SKM-1 (cell line): ENCODE data around the gene RPTOR.
A peak's percentile ranks its signal among the peaks of the same experiment; 100 is the strongest.
"Not testable (repeated sequence)": the region's sequence is repeated elsewhere in the genome, so short reads cannot be mapped to it uniquely, and the experiment has no call there.

ENCODE experiments used
- DNase-seq: peaks from one replicate; lab custom pipeline; 2025; ENCODE audit not compliant: unreplicated experiment; lab: John Stamatoyannopoulos, UW

Gene RPTOR

DNA sequence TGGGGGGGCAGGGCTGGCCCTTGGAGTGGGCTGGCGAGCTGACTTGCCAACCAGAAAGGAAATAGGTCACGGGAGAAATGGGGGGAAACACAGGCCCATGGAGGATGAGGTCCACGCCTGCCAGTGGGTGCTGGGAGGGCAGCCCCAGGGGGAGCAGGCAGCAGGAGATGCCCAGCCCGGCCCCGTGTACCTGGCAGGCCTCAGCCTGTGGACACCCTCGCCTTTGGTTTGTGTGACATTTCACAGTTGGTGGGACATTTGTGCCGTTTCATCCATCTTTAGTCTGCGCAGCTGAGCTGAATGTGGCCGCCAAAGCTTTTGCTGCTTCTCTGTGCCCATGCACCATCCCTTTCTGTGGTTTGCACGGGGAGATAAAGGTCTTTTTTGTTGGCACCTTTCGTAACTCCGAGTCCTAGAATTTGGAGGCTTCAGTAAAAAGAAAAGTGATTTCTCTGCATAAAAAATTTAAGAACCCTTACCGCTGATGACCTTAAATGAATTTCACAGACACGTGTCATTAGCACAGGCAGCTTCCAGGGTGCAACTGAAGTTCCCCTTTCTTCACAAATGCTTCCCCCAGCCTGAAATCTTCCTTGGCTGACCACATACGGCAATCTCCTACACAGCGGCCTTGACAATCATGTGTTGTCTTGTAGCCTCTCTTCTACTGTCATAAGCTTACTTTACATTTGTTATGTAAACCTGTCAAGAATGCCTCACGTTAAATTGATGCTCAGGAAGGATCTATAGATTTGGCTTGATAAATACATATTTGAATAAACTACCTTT is 193.6 kb downstream of the RPTOR start:
- peak; percentile 88 for DNase-seq

DNA sequence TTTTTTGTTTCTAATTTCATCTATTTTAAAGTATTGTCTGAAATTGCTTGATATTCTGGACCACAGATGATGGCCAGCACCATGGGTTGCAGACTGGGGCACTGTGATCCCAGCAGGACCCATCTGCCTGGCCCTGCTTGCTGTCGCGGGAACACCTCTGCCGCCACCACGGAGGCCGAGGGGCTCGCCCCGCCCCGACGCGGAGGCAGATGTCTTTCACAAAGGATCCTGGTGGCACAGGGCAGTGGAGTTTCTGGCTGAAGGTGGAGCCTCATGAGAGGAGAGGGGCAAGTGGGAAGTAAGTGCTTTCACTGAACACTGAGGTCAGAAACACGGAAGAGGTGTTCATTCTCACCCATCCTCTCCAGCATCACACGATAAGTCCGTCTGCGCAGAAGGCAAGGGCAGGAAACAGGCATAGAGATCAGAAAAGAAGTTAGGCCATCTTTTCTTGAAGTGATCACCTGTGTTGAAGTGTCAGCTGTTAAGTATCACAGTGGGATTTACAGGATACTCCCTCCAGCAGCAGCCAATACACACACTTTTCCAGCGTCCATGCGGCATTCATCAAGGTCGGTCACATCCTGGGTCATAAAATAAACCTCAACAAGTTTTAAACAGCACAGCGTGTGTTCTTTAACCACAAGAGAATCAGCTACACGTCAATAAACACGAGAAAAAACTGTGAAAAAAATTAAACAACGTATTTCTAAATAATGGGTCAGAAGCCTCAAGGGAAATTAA is 194.5 kb downstream of the RPTOR start:
- no peak for DNase-seq

DNA sequence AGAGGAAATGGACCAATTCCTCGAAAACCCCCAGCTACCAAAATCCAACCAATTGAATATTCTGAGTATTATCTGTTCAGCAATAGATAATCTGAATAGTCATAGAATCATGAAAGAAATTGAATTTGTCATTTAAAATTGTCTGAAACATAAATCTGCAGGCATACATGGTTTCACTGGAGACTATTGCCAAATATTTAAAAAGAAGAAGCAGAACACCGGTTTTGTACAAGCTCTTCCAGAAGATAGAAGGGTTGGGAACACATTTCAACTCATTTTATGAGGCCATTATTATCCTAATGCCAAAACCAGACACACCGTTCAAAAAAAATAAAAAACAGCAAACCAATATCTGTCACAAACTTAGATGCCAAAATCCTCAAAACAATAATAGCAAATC is 195.5 kb downstream of the RPTOR start:
- no peak for DNase-seq

DNA sequence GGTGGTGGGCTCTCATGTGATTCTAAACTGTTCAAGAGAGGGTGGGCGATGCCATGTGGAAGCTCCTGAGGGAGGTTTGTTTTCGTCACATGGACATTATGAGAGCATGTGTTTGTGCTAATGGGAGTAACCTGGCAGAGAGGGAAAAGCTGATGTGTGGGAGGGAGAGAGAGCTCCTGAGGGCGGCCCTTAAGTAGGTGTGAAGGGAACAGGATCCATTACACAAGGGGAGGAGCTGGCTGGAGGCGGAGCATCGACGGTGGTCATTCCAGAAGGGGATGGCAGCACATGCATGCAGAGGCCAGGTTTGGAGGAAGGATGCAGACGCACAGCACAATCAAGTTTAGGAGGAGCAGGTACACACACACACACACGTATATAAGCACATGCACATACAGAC is 197.5 kb downstream of the RPTOR start:
- DNase-seq: no peak

DNA sequence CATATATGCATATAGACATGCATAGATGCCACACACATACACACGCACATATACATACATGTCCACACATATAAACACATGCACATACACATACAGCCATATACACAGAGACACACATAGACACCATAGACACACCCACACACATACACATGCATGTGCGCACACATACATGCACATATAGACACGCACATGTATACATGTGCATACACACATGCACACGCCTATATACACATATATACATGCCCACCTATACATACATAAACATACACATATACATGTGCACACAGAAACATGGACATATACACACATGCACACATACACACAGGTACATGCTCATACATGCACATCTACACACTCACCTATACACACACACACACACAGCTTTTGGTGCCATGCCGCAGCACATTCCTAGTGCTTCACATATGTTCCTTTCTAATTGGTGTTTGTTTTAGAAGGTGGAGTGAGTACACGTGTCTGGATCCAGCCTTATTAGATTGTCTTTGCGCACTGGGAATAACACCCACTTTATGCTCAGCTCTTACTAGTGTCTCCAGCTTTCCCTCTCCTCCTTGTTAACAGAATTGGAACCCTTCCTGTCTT is 198.0 kb downstream of the RPTOR start:
- DNase-seq: no peak

DNA sequence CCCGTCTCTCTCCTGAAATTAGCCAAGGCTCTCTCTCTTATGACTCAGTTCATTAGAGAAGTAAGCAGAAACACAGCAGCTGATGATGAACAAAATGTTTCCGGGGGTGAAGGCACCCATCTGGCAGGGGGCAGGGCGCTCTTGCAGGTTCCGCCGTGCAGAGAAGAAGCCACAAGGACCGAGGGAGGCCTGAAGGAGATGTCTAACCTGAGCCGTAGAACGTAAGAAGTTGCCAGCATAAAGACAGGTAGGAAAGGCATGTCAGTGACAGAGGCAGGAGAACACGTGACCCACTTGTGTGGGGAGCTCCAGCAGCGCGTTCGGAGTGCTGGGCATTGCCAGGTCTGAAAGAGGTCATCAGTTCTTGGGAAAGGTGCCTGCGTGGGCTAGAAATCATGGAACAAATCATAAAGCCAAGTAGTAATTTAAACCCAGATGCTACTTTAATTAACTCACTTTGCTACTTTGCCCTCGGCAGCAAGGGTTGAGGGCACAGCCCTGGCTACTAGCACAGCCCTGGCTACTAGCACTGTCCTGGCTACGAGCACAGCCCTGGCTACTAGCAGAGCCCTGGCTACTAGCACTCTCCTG is 198.6 kb downstream of the RPTOR start:
- no peak for DNase-seq

DNA sequence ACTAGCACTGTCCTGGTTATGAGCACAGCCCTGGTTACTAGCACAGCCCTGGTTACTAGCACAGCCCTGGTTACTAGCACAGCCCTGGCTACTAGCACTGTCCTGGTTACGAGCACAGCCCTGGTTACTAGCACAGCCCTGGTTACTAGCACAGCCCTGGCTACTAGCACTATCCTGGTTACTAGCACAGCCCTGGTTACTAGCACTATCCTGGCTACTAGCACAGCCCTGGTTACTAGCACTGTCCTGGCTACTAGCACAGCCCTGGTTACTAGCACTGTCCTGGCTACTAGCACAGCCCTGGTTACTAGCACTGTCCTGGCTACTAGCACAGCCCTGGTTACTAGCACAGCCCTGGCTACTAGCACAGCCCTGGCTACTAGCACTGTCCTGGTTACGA is 199.3 kb downstream of the RPTOR start:
- not testable (repeated sequence) for DNase-seq

DNA sequence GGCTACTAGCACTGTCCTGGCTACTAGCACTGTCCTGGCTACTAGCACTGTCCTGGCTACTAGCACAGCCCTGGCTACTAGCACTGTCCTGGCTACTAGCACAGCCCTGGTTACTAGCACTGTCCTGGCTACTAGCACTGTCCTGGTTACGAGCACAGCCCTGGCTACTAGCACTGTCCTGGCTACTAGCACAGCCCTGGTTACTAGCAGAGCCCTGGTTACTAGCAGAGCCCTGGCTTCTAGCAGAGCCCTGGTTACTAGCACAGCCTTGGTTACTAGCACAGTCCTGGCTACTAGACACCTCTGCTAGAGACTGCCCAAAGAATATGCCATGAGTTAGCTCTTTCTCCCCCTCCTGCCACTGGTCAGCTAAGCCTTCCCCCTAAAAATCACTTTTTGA is 200.1 kb downstream of the RPTOR start:
- DNase-seq: not testable (repeated sequence)

DNA sequence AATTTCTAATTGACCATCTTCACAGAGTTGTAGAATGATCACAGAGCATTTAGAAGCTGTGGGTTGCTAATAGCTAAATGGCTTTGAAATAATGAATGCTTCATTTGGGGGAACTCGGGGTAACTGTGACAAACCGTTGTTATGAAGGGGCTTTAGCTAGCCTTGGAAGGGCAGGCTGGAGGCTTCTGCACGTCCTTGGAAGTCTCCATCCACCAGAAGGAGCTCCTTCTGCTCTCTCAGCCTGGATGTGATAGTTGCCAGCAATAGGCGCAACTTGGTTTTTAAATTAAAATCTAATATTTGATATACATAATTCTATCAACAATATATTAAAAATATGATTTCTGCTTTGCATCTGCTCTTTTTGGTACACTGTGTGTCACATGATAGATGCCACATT is 200.5 kb downstream of the RPTOR start:
- DNase-seq: no peak

DNA sequence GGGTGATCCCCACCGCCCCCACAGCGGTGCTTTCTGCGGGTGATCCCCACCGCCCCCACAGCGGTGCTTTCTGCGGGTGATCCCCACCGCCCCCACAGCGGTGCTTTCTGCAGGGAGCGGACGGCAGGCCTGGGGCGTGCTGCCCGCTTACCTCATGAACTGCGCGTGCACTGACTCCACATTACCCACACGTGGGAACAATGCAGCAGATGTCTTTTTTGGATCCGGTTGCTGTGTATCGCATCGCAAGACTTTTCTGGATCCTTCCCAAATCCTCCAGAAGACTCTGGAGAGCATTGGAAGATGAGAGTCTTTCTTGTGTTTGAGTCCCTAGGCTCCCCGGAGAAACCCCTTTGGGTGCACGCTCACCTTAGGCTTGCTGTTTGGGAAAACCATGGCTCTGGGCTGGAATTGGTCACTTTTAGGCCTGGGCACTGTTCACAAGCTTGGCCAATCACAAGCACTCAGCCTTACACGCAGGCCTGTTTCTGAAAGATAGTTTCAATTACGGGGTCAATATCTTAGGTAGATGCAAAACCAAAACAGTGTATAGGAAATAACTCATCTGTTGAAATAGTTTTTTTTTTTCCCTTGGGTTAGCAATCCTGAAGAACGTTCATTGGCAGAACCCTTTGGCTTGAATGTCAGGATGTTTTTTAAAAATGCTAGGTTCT is 201.8 kb downstream of the RPTOR start:
- DNase-seq: no peak

DNA sequence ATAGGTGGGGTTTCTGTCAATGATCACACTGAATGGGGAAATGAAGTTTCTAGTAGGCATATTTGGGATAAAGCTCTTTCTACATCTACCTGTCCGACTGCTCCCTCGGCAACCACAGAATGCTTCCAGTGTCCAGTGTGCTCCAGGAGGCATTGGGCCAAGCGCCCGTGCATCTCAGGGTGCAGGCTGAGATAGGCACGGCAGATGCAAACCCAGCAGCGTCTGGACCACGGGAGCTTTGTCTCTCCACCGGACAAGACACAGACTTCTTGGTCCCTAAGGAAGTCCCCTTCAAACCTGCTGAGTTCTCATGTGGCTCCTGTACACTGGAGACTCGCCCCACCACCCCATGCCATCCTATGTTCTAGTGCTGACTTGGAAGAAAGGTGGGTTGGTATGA is 202.8 kb downstream of the RPTOR start:
- no peak for DNase-seq

DNA sequence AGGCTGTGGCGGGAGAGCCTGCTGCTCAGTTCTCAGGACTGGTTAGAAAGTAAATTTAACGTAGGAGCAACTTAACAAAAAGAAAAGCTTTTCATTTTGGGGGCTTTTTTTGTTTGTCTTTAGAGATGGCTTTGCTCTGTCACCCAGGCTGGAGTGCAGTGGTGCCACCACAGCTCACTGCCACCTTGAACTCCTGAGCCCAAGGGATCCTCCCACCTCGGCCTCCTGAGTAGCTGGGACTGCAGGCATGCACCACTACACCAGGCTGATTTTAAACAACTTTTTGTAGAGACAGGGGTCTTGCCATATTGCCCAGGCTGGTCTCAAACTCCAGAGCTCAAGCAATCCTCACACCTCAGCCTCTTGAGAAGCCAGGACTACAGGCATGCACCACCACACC is 205.0 kb downstream of the RPTOR start:
- DNase-seq: no peak

DNA sequence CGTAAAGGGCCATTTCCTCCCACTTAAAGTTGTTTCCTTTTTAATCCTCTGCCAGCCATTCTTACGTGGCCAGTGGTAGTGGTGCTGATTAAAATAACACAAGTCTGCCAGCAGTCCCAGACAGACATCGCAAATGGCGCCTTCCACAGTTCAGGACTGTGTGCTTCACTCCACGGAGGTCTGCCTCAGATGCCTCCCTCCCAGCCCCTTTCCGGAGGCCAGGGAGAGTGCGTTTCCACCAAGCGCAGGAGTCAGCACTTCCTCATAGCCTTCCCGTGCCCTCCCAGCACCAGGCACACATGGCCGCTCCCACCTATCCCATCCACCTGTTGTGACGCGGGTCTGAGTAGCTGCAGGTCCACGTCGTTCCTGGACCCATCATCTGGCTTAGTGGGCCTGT is 205.6 kb downstream of the RPTOR start:
- DNase-seq: no peak

DNA sequence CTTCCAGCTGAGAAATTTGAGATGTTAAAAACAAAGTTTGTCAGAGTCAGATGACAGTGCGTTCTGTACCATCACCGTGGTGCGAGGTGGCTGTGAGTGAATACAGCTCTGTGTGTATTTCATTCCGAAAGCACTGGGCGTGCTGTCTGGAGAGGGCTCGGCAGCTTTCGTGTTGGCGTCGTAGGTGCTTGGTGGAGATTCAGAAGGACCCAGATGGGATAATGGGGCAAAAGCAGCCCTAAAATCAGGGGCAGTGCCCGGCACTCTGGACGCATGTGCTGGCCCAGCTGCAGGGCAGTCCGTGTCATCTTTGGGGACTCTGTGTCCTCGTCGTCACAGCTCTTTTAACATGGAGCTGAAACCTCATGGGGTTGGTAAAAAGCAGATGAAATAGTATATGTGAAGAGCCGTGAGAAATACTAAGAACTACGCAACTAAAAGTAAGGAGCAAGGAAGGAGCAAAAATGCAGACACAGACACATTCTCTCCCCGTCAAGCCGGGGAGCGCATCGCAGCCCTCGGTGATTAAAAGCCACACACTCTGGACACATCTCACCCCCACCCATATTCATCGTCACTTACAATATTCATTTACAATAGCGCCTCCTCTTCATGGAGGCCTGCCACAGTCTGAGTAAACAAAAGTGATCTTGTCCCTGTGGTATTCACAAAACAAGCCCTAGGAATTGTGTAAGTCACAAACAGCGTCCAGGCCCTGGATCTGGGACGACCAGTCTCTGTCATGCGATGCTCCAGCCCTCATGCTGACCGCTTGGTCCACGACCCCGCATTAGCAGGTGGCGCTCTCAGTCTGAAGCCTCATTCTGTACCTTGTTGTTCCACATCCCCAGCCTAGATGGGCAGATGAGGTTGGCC is 206.7 kb downstream of the RPTOR start:
- DNase-seq: no peak

DNA sequence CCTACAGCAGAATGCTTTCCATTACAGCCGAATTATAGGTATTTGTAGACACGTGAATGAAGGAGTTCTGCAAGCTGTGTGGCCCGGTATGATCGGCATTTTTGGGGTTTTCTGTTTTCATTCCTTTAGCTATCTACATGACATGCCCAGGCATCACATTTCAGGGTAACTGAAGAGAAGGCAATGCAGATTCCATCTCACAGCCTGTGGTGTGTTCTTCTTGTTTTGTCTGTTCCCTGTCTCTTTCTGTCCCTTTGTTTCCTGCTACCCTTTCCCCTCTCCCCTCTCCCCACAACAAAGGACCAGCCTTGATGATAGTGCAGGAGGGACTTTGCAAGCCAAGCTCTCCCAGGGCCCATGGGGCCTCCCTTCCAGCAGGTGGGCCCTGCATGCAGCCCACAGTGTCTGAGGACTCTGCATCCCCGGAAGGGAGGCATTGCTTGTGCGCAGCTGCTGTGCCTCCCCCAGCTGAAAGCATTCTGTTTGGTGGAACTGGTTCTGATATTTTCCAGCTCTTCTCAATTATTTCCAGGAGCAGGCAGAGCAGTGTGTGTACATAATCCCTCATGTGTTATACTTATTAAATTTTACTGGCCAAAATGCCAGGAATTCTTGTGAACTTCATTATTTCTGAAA is 207.4 kb downstream of the RPTOR start:
- DNase-seq: no peak

DNA sequence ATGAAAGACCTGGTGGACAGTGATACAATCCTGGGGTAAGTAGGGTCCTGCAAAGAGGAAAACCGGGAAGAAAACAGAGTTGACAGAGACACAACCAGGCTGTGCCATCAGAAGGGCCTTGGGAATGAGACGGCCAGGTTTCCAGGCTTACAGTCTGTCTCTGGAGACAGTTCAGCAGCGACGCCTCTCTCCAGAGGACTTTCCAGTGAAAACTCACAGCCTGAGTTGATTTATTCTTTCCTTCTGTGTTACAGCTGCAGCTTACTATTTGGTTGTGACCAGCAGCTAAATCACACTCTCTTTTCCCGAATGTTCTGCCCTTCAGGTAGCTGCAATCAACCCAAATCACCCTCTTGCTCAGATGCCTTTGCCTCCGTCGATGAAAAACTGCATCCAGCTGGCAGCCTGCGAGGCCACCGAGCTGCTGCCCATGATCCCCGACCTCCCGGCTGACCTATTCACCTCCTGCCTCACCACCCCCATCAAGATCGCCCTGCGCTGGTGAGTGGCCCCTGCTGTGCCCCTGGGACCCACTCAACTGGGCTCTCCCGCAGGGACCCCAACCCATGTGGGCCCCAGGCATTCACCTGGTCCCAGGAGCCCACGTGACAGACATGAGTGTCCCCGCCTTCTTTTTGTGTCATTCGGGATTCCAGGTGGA is 209.2 kb downstream of the RPTOR start:
- no peak for DNase-seq

DNA sequence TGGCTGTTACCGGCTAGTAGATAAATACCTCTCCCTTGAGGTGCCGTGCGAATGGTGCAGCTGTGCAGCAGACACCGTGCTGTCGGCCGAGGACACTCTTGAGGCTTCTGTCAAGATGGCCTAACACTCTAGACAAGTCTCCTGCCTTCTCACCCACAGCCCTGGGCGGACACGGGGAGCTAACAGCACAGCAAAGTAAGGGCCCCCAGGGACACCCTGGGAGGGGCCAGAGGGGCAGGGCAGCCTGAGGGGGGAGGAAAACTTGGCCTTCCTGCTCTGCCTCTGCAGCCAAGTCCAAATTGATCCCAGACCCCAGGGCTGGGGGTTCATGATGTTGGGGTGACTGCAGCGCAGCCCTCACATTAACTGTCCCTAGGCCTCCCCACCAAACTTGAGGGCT is 210.2 kb downstream of the RPTOR start:
- no peak for DNase-seq

DNA sequence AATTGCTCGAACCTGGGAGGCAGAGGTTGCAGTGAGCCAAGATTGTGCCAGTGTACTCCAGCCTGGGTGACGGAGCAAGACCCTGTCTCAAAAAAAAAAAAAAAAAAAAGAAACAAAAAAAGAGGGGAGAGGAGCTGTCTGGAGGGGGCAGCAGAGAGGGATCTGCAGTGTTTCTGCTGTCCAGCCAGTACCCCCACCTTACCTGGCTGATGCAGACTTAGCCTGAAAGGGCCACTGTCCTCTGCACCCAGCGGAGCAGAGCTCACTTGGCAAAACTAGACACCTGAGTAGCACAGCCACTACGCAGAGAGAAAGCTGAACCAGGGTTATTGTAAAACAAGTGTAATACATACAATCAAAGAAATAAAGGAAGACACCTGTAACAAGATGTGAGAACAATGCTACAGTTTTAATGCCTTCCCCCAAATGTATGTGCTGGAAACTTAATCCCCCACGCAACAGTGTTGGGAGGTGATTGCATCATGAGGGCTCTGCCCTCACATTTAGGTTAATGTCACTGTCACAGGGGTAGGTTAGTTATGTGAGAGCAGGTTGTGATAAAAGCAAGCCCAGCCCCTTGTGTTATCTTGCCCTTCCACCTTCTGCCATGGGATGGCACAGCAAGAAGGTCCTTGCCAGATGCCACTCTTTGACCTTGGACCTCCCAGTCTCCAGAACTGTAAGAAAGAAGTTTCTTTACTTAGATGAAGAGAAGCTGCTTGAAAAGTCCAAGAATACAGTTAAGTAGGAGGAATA is 211.2 kb downstream of the RPTOR start:
- DNase-seq: no peak
